ENCODE results near the gene SCG5.

DNA sequence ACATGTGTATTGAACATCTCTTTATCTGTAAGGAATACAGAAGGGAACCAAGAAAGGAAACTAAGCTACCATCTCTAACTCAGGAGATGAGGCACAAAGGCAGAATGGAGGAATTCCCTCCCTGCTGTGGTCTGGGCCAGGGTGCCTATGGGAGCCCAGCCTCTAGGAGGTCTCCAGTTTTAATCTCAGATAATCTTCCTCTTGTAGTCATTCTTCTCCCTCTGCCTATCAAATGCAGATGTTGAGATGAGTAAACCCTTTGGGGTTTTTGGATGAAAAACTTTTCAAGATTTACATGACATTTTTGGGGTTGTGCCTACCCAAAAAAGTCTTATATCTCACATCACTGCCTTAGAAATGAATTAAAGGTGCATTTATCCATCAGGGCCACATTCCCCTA is 23.3 kb downstream of the SCG5 start:
- TF ChIP-seq, protein P1, sequence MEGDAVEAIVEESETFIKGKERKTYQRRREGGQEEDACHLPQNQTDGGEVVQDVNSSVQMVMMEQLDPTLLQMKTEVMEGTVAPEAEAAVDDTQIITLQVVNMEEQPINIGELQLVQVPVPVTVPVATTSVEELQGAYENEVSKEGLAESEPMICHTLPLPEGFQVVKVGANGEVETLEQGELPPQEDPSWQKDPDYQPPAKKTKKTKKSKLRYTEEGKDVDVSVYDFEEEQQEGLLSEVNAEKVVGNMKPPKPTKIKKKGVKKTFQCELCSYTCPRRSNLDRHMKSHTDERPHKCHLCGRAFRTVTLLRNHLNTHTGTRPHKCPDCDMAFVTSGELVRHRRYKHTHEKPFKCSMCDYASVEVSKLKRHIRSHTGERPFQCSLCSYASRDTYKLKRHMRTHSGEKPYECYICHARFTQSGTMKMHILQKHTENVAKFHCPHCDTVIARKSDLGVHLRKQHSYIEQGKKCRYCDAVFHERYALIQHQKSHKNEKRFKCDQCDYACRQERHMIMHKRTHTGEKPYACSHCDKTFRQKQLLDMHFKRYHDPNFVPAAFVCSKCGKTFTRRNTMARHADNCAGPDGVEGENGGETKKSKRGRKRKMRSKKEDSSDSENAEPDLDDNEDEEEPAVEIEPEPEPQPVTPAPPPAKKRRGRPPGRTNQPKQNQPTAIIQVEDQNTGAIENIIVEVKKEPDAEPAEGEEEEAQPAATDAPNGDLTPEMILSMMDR (IDR thresholded peaks at IDR 0.05): no peak
- no peak for TF ChIP-seq POLR2A (IDR thresholded peaks at IDR 0.05)
- no peak for TF ChIP-seq POLR2AphosphoS5 (IDR thresholded peaks at IDR 0.05)
- no peak for TF ChIP-seq EP300 (IDR thresholded peaks at IDR 0.05)

Data from suprapubic skin (tissue), 4 donors.